H1 (cell line): ENCODE results near the gene ALDH1L2. TPM values are rescaled to one million over a fixed set of nuclear protein-coding genes. Genes with fewer than 3 reads are reported as not detected.

Experiments
- CTCF ChIA-PET: fragments of 300-600 bp; sonication (Branson Sonifier 250); formaldehyde crosslinking; loops from one replicate; lab custom pipeline; 2021; ENCODE audit not compliant: partially characterized antibody; lab: Charles Lee
- POLR2A ChIA-PET: fragments of 300-600 bp; sonication (Branson Sonifier 250); formaldehyde crosslinking; loops from one replicate; lab custom pipeline; 2021; ENCODE audit warnings: inconsistent platforms; ENCODE audit not compliant: partially characterized antibody; lab: Charles Lee
- DNase-seq, 2 experiments: peaks; one replicate each; pipeline versions ENCODE4 v3.0.0 to v3.0.0-alpha.2; 2010 to 2022; ENCODE audit warnings: low spot score in 2 of 2, low read depth in 1 of 2, mixed read lengths in 1 of 2
- FAIRE-seq: peaks from 2 replicates; lab custom pipeline; 2011; peaks lifted over from hg19 to GRCh38; lab: Jason Lieb, UNC
- H2AFZ ChIP-seq: 2 replicates; pipeline ENCODE4 v1.8.1; 2012; ENCODE audit warnings: low read length, inconsistent platforms
- H2AK5ac ChIP-seq: 2 replicates; pipeline ENCODE4 v1.6.1; 2013; ENCODE audit warnings: low read depth, low read length
- H2BK120ac ChIP-seq: replicated peaks from 2 replicates; pipeline ENCODE3; 2013; ENCODE audit warnings: low read depth, low read length, inconsistent platforms
- H2BK12ac ChIP-seq: 2 replicates; pipeline ENCODE4 v1.6.1; 2013; ENCODE audit warnings: low read depth, low read length
- H2BK15ac ChIP-seq: 2 replicates; pipeline ENCODE4 v1.6.1; 2013; ENCODE audit warnings: low read length
- H2BK20ac ChIP-seq: 2 replicates; pipeline ENCODE4 v1.6.1; 2013; ENCODE audit warnings: low read length
- H2BK5ac ChIP-seq: 2 replicates; pipeline ENCODE4 v1.6.1; 2013; ENCODE audit warnings: low read depth, low read length
- H3K14ac ChIP-seq: 2 replicates; pipeline ENCODE4 v1.6.1; 2013; ENCODE audit warnings: inconsistent platforms; ENCODE audit not compliant: insufficient read length
- H3K18ac ChIP-seq: 2 replicates; pipeline ENCODE4 v1.6.1; 2013; ENCODE audit warnings: low read length; ENCODE audit errors: extremely low read depth
- H3K23ac ChIP-seq: 2 replicates; pipeline ENCODE4 v1.6.1; 2013; ENCODE audit warnings: inconsistent platforms; ENCODE audit not compliant: insufficient read length
- H3K23me2 ChIP-seq: 2 replicates; pipeline ENCODE4 v1.6.1; 2013; ENCODE audit warnings: low read depth, low read length
- H3K27ac ChIP-seq: 2 replicates; pipeline ENCODE4 v1.6.1; 2011; ENCODE audit warnings: low read depth, low read length, inconsistent platforms
- H3K27me3 ChIP-seq, 4 experiments: replicated peaks in 1 of 4; 1 replicate in 1 of 4; 2 replicates in 3 of 4; pipeline versions ENCODE4 v1.6.1 to v1.8.1; 2011 to 2013; ENCODE audit warnings: low read length in 3 of 4, mild to moderate bottlenecking in 3 of 4, inconsistent platforms in 2 of 4, mixed read lengths in 2 of 4, moderate library complexity in 1 of 4; ENCODE audit not compliant: control insufficient read depth in 3 of 4, insufficient read depth in 3 of 4; ENCODE audit errors: extremely low read depth in 1 of 4
- H3K36me3 ChIP-seq, 4 experiments: 2 replicates each; pipeline versions ENCODE4 v1.6.1 to v1.8.1; 2011 to 2013; ENCODE audit warnings: mild to moderate bottlenecking in 4 of 4, low read length in 3 of 4, moderate library complexity in 2 of 4, control low read depth in 1 of 4, inconsistent platforms in 1 of 4; ENCODE audit not compliant: insufficient read depth in 4 of 4, control insufficient read depth in 2 of 4
- H3K4ac ChIP-seq: replicated peaks from 2 replicates; pipeline ENCODE3; 2013; ENCODE audit warnings: low read length, low read depth, mixed read lengths, inconsistent platforms; ENCODE audit not compliant: insufficient read length
- H3K4me1 ChIP-seq, 4 experiments: replicated peaks in 1 of 4; 1 replicate in 1 of 4; 2 replicates in 3 of 4; pipeline versions ENCODE4 v1.6.1 to v1.8.1; 2011 to 2013; ENCODE audit warnings: low read length in 3 of 4, inconsistent platforms in 2 of 4, mixed read lengths in 1 of 4; ENCODE audit not compliant: insufficient read depth in 4 of 4, control insufficient read depth in 3 of 4
- H3K4me2 ChIP-seq, 2 experiments: 2 replicates each; pipeline versions ENCODE4 v1.6.1 to v1.8.1; 2011 to 2013; ENCODE audit warnings: low read depth in 2 of 2, low read length in 2 of 2, control low read depth in 1 of 2, inconsistent platforms in 1 of 2, mild to moderate bottlenecking in 1 of 2; ENCODE audit not compliant: insufficient read depth in 1 of 2
- H3K4me3 ChIP-seq, 4 experiments: fragments of 200-600, 300-600 bp in 1 of 4; sonication (generic), shearing (Covaris generic), sonication (Bioruptor Twin) in 1 of 4; 2 replicates each; pipeline versions ENCODE4 v1.5.1 to v1.8.1; 2011 to 2016; ENCODE audit warnings: low read length in 4 of 4, low read depth in 3 of 4, control low read depth in 2 of 4, inconsistent platforms in 2 of 4, mild to moderate bottlenecking in 2 of 4, mixed read lengths in 1 of 4, moderate library complexity in 1 of 4; ENCODE audit not compliant: insufficient read depth in 2 of 4; ENCODE audit errors: extremely low read depth in 1 of 4
- H3K56ac ChIP-seq: replicated peaks from 2 replicates; pipeline ENCODE3; 2013; ENCODE audit warnings: low read depth, mild to moderate bottlenecking, mixed read lengths, low read length, inconsistent platforms; ENCODE audit not compliant: insufficient read length
- H3K79me1 ChIP-seq: 2 replicates; pipeline ENCODE4 v1.6.1; 2013; ENCODE audit warnings: low read depth, low read length, control low read depth
- H3K79me2 ChIP-seq, 2 experiments: 2 replicates each; pipeline versions ENCODE4 v1.6.1 to v1.8.1; 2012 to 2013; ENCODE audit warnings: low read length in 2 of 2, mild to moderate bottlenecking in 2 of 2, inconsistent platforms in 1 of 2; ENCODE audit not compliant: insufficient read depth in 2 of 2, control insufficient read depth in 1 of 2
- H3K9ac ChIP-seq, 4 experiments: replicated peaks in 1 of 4; 1 replicate in 1 of 4; 2 replicates in 3 of 4; pipeline versions ENCODE4 v1.6.1 to v1.8.1; 2011 to 2013; ENCODE audit warnings: low read depth in 3 of 4, low read length in 3 of 4, control low read depth in 2 of 4, mild to moderate bottlenecking in 2 of 4, moderate library complexity in 2 of 4, inconsistent platforms in 1 of 4; ENCODE audit errors: extremely low read depth in 1 of 4
- H3K9me3 ChIP-seq, 2 experiments: 2 replicates each; pipeline versions ENCODE4 v1.6.1 to v1.8.1; 2012 to 2013; ENCODE audit warnings: mild to moderate bottlenecking in 2 of 2, moderate library complexity in 2 of 2, control low read depth in 1 of 2, inconsistent platforms in 1 of 2, low read depth in 1 of 2, low read length in 1 of 2, mixed read lengths in 1 of 2; ENCODE audit not compliant: insufficient read depth in 2 of 2
- H4K20me1 ChIP-seq, 2 experiments: replicated peaks in 1 of 2; 2 replicates each; pipeline versions ENCODE3 to v1.8.1; 2011 to 2013; ENCODE audit warnings: inconsistent platforms in 2 of 2, low read length in 2 of 2, mild to moderate bottlenecking in 1 of 2; ENCODE audit not compliant: insufficient read depth in 2 of 2, control insufficient read depth in 1 of 2
- H4K5ac ChIP-seq: 2 replicates; pipeline ENCODE4 v1.6.1; 2013; ENCODE audit warnings: low read length, low read depth, mixed read lengths, inconsistent platforms; ENCODE audit not compliant: insufficient read length
- H4K8ac ChIP-seq: 2 replicates; pipeline ENCODE4 v1.8.0; 2013; ENCODE audit warnings: mild to moderate bottlenecking, moderate library complexity, low read length, inconsistent platforms; ENCODE audit not compliant: insufficient read depth; ENCODE audit errors: extremely low read depth
- H4K91ac ChIP-seq: replicated peaks from 2 replicates; pipeline ENCODE3; 2013; ENCODE audit warnings: low read length, mixed read lengths, inconsistent platforms; ENCODE audit not compliant: insufficient read length
- ATF2 ChIP-seq: IDR thresholded peaks from 2 replicates; pipeline ENCODE4 v1.6.1; 2012; ENCODE audit warnings: low read length, inconsistent platforms
- BRCA1 ChIP-seq: IDR thresholded peaks from 2 replicates; pipeline ENCODE4 v1.6.1; 2012; ENCODE audit warnings: low read depth, low read length, improper control_type of control experiment
- CBX5 ChIP-seq: fragments of 300-800, 300-1000 bp; sonication (generic); IDR thresholded peaks from 2 replicates; pipeline ENCODE4 v1.7.1; 2016; ENCODE audit warnings: antibody characterized with exemption, low read length, low read depth
- CREB1 ChIP-seq: IDR thresholded peaks from 2 replicates; pipeline ENCODE4 v1.6.1; 2012; ENCODE audit warnings: inconsistent platforms
- EP300 ChIP-seq, 2 experiments: IDR thresholded peaks; 1 replicate in 1 of 2; 2 replicates in 1 of 2; pipeline ENCODE4 v1.6.1; 2011 to 2012; ENCODE audit warnings: low read depth in 2 of 2, low read length in 2 of 2, mild to moderate bottlenecking in 2 of 2, borderline replicate concordance in 1 of 2, inconsistent platforms in 1 of 2, moderate library complexity in 1 of 2
- FOSL1 ChIP-seq: IDR thresholded peaks from 2 replicates; pipeline ENCODE4 v1.6.1; 2011; ENCODE audit warnings: mild to moderate bottlenecking, low read depth, low read length, moderate library complexity; ENCODE audit not compliant: insufficient read depth
- SIX5 ChIP-seq: IDR thresholded peaks from 2 replicates; pipeline ENCODE4 v1.6.1; 2011; ENCODE audit warnings: mild to moderate bottlenecking, low read depth, low read length
- SP1 ChIP-seq: IDR thresholded peaks from 2 replicates; pipeline ENCODE4 v1.6.1; 2011; ENCODE audit warnings: low read depth, low read length
- TCF12 ChIP-seq: IDR thresholded peaks from 2 replicates; pipeline ENCODE4 v1.6.1; 2011; ENCODE audit warnings: low read depth, mild to moderate bottlenecking, low read length
- WGBS, 2 experiments: shearing (Covaris generic) in 1 of 2; methylation state at CpG; one replicate each; pipeline versions ENCODE4 v1.1.6 to v1.1.7; 2013 to 2015; ENCODE audit warnings: low lambda C conversion rate in 2 of 2, mixed read lengths in 2 of 2, inconsistent platforms in 1 of 2, low coverage in 1 of 2, missing lambda C conversion rate in 1 of 2; ENCODE audit not compliant: insufficient replicate concordance in 2 of 2, insufficient coverage in 1 of 2, insufficient read length in 1 of 2; ENCODE audit errors: extremely low coverage in 1 of 2, missing lambda C conversion rate in 1 of 2; 5-methylcytosine and 5-hydroxymethylcytosine counted together
- polyA plus RNA-seq, 7 experiments: library from polyadenylated mRNA; depleted of rRNA in 3 of 7; stranded (reverse) in 5 of 7; unstranded in 2 of 7; fragments of >200 nt in 5 of 7; fragments of 200-250 nt in 2 of 7; gene quantifications; 1 replicate in 5 of 7; 2 replicates in 1 of 7; 4 replicates in 1 of 7; pipeline versions ENCODE4 v1.2.1 to v1.2.3, GENCODE V29; 2011 to 2013; ENCODE audit warnings: missing spikeins in 2 of 7, mixed read lengths in 2 of 7
- total RNA-seq: library from RNA; stranded (reverse); fragmentation: NEBNext Ultra II Directional; extraction: Animal tissue kit (Norgen Biotek cat#: 25700); gene quantifications from 2 replicates; pipeline ENCODE4 v1.2.1, GENCODE V29; 2021

The ALDH1L2 gene
- total and polyA plus RNA-seq, 2 of the 8 experiments (the other 6 are each of a cell fraction or from before 2014, with no cell fraction given), result 3.7 to 7.2 TPM

GRCh38 chr12:105025890-105026289 is 58.4 kb downstream of the ALDH1L2 start:
- Histone ChIP-seq H4K8ac (no peak overlapping the region), H3K14ac (no peak overlapping the region), H3K79me1 (no peaks in the 10 kb centered on the region), H3K4me1 (no peaks in the 10 kb centered on the region), H3K23ac (no peak overlapping the region), H3K79me2 (no peaks in the 10 kb centered on the region), H4K91ac (no peak overlapping the region), H3K23me2 (no peaks in the 10 kb centered on the region), H3K18ac (no peak overlapping the region), H3K4me2 (no peak overlapping the region), H4K5ac (no peak overlapping the region), H3K9me3 (no peaks in the 10 kb centered on the region), H2BK120ac (no peak overlapping the region), H2BK20ac (no peak overlapping the region), H2AK5ac (no peak overlapping the region), H3K27ac (no peak overlapping the region), H3K4ac (no peak overlapping the region), H2BK12ac (no peak overlapping the region), H2BK5ac (no peak overlapping the region), H2BK15ac (no peak overlapping the region), H2AFZ (no peak overlapping the region), H3K56ac (no peak overlapping the region), H3K4me3 (no peak overlapping the region), H3K9ac (no peak overlapping the region), H3K27me3 (no peaks in the 10 kb centered on the region), H3K36me3 (no peaks in the 10 kb centered on the region; a peak in 1 of 8 replicates), H4K20me1 (peaks cover 0 to under 1% of the 10 kb centered on the region in 2 experiments)
- DNase-seq (no peak), FAIRE-seq (no peak)
- WGBS, 2 experiments, result 78% methylated on average over 5 of the region's 5 CpGs; no CpG with 5 or more reads in 1 of the 2 experiments
- ChIA-PET POLR2A (no interaction called here), CTCF (interaction anchor here (0.6 to 1.0 kb wide), 3 partner anchors 14 to 644 kb away, joined by 3 to 4 read pairs (median 3); no protein-coding TSS in a partner anchor)
- no peak for TF ChIP-seq ATF2
- TF ChIP-seq CBX5, result no peak
- no peak for TF ChIP-seq CREB1
- no peak for TF ChIP-seq SP1
- no peak for TF ChIP-seq BRCA1
- no peak for TF ChIP-seq SIX5
- TF ChIP-seq TCF12, result no peak
- TF ChIP-seq EP300 (IDR thresholded peaks at IDR 0.05; ENCODE audit: borderline replicate concordance in 1 of 2, low read depth in 2 of 2, low read length in 2 of 2), result no peak
- no peak for TF ChIP-seq FOSL1
